SK-N-DZ (cell line): ENCODE measurements around the gene HS6ST3.

Experiments
- DNase-seq: peaks from one replicate; pipeline ENCODE4 v3.0.0-alpha.2; 2015; ENCODE audit warnings: low spot score

HS6ST3 gene

DNA sequence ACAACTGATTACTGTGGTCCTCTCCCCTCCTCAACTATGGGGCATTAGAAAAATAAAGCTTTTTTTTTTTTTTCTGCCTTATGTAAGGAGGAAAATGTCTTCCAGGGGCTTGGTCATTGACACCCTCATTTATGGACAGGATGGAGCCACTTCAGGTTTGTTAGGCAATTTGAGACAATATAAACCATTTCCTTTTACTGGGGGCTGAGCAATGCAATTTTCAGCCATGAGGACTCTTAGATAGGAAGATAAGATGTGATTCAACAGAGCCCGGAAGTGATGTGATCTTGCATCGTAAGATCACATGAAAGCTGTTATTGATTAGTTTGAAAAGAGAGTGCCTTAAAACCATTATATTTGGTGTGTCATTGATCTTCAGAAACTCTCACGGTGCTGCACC is 693.6 kb downstream of the HS6ST3 start:
- DNase-seq, result peak; percentile 44

DNA sequence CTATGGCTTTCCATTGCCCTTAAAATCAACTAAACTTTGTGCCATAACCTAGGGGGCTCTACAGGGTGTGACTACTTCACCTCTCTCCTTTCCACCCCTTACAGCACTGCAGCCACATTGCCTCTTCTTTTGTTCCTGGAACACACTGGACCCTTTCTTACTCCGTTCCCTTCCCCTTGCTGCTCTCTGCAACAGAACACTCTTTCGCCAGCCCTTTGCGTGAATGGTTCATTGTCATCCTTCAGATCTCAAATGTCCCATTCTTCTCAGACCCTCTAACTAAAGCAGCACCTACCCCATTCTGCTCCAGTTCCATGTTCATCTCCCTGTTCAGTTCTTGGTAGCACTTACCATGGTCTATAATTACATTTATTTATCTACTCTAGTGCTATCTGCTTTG is 696.1 kb downstream of the HS6ST3 start:
- peak; percentile 65 for DNase-seq

- DNase-seq, result no peak
These were observed 702.3 kb downstream of the HS6ST3 start for GRCh38 chr13:96792188-96792587.

DNA sequence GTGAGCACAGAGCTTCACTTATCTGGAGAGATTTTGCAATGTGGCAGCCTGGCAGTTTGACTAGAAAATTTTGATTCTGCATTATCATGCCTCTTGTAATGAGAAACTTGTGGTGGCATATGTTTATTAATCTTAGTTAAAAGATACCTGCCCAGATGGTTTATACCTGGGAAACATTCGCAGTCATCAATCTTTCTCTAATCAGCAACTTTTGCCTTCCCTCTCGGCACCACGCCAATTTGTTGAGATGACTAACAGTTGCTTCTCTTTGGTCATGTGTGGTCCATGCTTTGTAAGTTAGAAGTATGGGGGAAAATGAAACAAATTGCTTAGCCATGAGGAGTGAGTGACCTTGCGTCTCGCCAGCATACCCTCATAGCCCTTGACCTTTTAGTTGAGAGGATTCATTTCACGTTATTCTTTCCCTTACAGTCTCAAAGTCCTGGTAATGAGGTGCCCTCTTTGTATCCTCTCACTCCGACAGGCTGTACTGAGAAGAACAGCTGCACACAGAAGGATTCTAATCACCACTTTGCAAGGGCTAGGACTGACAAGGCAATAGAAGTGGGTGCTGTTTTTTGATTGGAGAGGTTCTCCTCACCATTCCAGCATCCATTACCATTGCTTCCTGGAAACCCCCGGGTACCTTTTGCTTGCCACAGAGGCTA is 703.0 kb downstream of the HS6ST3 start:
- DNase-seq, result no peak

GRCh38 chr13:96793404-96793755 is 703.5 kb downstream of the HS6ST3 start:
- no peak for DNase-seq

DNA sequence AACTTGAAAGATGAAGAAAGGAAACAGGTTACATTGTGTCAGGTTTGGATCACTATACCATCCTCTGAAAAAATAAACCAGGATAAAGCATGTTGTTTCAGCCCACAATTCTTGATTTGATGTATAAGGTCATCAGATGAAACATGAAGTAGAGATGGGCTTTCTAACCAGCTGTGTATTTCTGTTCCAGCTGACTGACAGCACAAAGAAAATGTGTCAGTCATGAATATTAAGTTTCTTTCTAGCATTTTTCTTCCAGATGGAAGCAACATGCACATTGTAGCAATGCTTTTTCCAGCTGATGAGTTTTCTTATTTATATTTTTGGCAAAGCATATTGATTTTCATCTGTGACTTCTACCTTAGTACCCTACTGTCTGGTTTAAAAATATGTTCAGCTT is 704.8 kb downstream of the HS6ST3 start:
- no peak for DNase-seq

GRCh38 chr13:96795670-96796069 is 705.8 kb downstream of the HS6ST3 start:
- no peak for DNase-seq

- DNase-seq, result no peak
These were observed 706.3 kb downstream of the HS6ST3 start for GRCh38 chr13:96796091-96796633.

DNA sequence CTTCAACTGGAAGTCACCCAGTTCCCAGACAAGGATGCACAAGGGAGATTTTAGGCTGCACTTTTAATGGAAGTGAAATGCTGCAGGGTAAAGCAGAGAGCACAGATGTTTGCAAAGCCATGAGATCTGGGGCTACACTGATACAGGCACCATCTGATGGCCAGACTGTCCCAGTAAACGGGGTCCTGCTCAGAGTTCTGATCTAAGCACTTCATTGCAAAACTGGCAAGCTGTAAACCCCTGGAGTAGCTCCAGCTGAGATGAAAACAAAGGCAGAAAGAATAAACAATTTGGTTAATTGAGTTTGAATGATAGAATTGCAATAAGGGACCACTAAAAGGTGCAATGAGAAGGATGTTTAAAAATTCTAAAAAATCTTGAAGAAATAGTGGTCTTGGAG is 707.2 kb downstream of the HS6ST3 start:
- DNase-seq, result no peak

GRCh38 chr13:96803456-96804100 is 713.7 kb downstream of the HS6ST3 start:
- DNase-seq, result no peak

DNA sequence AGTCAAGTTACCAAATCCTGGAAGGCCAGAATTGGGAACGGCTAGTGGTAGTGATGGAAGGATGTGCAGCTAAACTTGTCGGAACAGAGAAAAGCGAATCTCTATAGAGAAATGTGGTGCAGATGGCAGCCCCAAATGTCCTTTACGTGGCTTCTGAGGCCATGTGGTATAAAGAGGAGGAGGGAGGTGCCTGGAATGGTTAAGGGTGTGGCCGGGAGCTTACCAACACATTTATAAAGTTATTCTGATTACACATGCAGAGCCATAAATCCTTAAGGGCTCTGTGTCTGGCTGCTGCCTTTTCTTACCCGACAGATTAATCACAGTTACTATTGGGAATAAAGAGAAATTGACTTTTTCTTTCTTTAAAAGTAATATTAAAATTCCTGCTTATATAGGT is 714.3 kb downstream of the HS6ST3 start:
- no peak for DNase-seq

GRCh38 chr13:96806746-96807145 is 716.8 kb downstream of the HS6ST3 start:
- no peak for DNase-seq

GRCh38 chr13:96809366-96810096 is 719.6 kb downstream of the HS6ST3 start:
- DNase-seq, result no peak

DNA sequence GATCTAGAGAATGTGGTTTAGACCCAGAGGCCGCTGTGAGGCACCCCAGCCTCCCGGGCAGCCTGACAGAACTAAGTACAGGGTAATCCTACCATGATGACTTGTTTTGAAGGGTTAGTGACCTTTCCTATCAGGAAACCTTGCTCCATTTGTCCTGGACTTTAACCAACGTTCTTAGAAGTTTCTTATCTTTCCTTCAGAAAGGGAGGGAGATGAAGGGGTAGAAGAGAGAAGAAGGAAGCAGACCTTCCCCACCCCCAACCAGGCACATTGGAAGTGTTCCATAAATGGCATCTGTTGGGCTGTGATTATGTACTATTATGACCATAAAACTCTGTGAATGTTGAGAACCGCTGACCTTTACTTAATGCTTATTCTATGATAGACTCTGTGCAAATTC is 720.2 kb downstream of the HS6ST3 start:
- DNase-seq, result no peak

- no peak for DNase-seq
These were observed 721.1 kb downstream of the HS6ST3 start for GRCh38 chr13:96811049-96811448.

GRCh38 chr13:96816261-96816660 is 726.4 kb downstream of the HS6ST3 start:
- no peak for DNase-seq

DNA sequence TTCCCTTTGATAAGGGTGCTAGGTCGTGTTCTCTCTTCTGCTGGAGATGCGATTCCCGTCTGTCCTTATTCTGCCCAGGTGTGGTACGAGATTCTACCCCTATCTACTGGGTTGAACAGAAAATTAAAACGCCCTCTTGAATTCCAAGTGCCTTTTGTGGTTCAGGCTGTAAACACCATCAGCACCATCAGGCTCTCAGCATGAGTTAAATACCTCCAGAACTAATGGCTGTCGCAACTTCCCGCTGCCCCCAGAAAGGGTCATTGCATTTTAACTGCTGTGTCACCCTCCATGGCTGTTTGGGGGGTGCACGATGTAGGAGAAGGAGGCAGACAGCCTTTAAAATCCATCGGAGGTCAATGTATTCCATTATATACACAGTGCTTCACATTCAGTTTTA is 727.0 kb downstream of the HS6ST3 start:
- DNase-seq, result no peak

DNA sequence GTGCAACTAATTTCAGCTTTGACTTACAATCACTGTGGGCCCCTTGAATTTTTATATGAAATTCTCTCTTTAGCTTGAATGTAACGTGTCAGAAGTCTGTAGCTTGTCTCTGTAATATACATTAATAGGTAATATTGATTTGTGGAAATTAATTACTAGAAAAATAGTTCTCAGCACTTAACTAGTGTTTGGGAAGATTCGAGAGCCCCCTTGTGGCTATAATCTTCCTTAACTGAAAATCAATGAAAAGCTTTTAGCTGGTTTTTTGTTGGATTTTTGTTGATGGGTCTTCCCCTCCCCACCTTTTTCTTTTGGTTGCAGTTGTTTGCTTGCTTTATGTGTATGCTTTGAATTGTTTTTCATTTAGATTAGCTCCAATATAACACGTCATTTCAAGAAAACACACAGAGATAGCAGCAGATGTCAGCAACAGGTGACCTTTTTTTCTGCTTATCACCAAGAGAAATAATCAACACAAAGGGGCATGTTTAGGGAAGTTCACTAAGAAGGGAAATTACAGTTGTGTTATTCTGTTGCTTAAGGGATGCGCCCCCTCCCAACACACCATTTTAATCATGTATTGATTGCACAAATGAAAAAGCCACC is 727.5 kb downstream of the HS6ST3 start:
- DNase-seq, result peak; percentile 55

GRCh38 chr13:96819375-96819774 is 729.5 kb downstream of the HS6ST3 start:
- DNase-seq, result no peak

DNA sequence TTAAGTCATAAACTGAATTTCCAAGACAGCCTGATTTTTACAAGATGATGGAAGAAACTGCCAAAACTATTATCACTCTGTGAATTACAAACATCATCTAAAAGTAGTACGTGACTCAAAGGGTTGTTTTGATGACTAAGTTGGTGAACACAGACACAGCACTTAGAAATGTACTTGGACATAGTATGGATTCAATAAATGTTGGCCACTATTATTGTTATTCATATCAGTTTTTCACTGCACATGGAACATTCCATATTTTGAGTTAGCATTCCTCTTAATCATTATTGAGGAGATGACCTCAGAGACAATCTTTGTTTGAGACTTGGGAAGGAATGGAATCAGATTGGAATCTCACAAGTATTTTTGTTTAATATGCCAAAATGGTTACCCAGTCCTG is 731.5 kb downstream of the HS6ST3 start:
- no peak for DNase-seq

DNA sequence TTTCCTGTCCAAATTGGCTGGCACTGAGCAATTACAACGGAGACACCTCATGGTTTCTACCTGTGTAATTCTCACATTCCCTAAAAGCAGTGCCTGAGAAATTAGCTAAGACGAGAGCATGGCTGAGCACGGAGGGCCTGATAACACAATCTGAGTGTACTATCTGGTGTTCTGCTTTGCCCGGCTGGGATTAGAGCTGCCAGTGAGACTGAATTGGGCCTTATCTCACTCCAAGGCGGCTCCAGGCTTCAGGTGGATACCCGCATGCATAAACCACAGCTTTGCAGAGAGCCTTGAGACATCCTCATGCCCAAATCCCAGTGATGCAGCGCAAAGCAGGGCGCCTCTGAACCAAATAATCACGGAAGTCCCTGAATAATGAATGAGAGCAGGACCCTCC is 732.1 kb downstream of the HS6ST3 start:
- DNase-seq, result peak; percentile 63

- DNase-seq, result peak; percentile 71
These were observed 733.0 kb downstream of the HS6ST3 start for GRCh38 chr13:96822895-96823294.
